B cell (primary cell): ENCODE results near the gene RAPH1. TPM values are rescaled to one million over a fixed set of nuclear protein-coding genes. Genes with fewer than 3 reads are reported as not detected.
"Not testable (repeated sequence)": the region's sequence is repeated elsewhere in the genome, so short reads cannot be mapped to it uniquely, and the experiment has no call there.

Experiments
- ATAC-seq: fragments of 200-7000 bp; cut with Tn5 transposase; one replicate; pipeline ENCODE4 v1.10.0; 2021; ENCODE audit warnings: low read depth, mild to moderate bottlenecking, moderate number of reproducible peaks, moderate library complexity
- CTCF ChIA-PET: fragments of 350-600 bp; sonication (Branson Sonifier 250); formaldehyde crosslinking; loops from one replicate; lab custom pipeline; 2021; ENCODE audit warnings: antibody characterized with exemption, inconsistent platforms; lab: Charles Lee
- POLR2A ChIA-PET: fragments of 350-600 bp; sonication (Branson Sonifier 250); formaldehyde crosslinking; loops from one replicate; lab custom pipeline; 2021; ENCODE audit warnings: antibody characterized with exemption; lab: Charles Lee
- DNase-seq: peaks from one replicate; pipeline ENCODE4 v3.0.0; 2013
- H2AFZ ChIP-seq: 2 replicates; pipeline ENCODE4 v1.6.1; 2012; ENCODE audit warnings: mild to moderate bottlenecking, low read depth, low read length; ENCODE audit not compliant: insufficient read depth, poor library complexity, severe bottlenecking
- H3K27ac ChIP-seq, 2 donors: 1 replicate in 1 of 2; 2 replicates in 1 of 2; pipeline ENCODE4 v1.5.1; 2012 to 2013; ENCODE audit warnings: low read length in 2 of 2, mild to moderate bottlenecking in 2 of 2, moderate library complexity in 1 of 2
- H3K27me3 ChIP-seq, 4 experiments: fragments of 200-600 bp in 1 of 4; sonication (generic) in 1 of 4; replicated peaks in 1 of 4; 1 replicate in 2 of 4; 2 replicates in 2 of 4; pipeline versions ENCODE4 v1.6.1 to v1.7.0; 2013 to 2016; ENCODE audit warnings: low read length in 3 of 4, mild to moderate bottlenecking in 2 of 4, mixed read lengths in 1 of 4, moderate library complexity in 1 of 4; ENCODE audit not compliant: insufficient read depth in 4 of 4, control insufficient read depth in 3 of 4; ENCODE audit errors: control extremely low read depth in 1 of 4
- H3K36me3 ChIP-seq, 2 experiments: replicated peaks in 1 of 2; 1 replicate in 1 of 2; 2 replicates in 1 of 2; pipeline versions ENCODE4 v1.6.1 to v1.7.1; 2013; ENCODE audit warnings: low read length in 1 of 2; ENCODE audit not compliant: insufficient read depth in 2 of 2, control insufficient read depth in 1 of 2; ENCODE audit errors: control extremely low read depth in 1 of 2, extremely low read depth in 1 of 2
- H3K4me1 ChIP-seq, 2 donors: fragments of 200-600 bp in 1 of 2; sonication (generic) in 1 of 2; 1 replicate in 1 of 2; 2 replicates in 1 of 2; pipeline versions ENCODE4 v1.5.1 to v1.6.1; 2013 to 2017; ENCODE audit warnings: low read length in 2 of 2; ENCODE audit not compliant: control insufficient read depth in 2 of 2, insufficient read depth in 2 of 2
- H3K4me2 ChIP-seq: replicated peaks from 2 replicates; pipeline ENCODE3; 2012; ENCODE audit warnings: mild to moderate bottlenecking, low read depth, low read length; ENCODE audit not compliant: poor library complexity, severe bottlenecking
- H3K4me3 ChIP-seq, 5 experiments: fragments of 200-600 bp in 1 of 5; sonication (generic) in 1 of 5; 1 replicate in 3 of 5; 2 replicates in 2 of 5; pipeline versions ENCODE4 v1.5.1 to v1.7.0; 2011 to 2016; ENCODE audit warnings: low read length in 4 of 5, mild to moderate bottlenecking in 4 of 5, low read depth in 2 of 5, control low read depth in 1 of 5, moderate library complexity in 1 of 5; ENCODE audit not compliant: insufficient read depth in 1 of 5; ENCODE audit errors: control extremely low read depth in 1 of 5, extremely low read depth in 1 of 5
- H3K79me2 ChIP-seq: fragments of 200-600 bp; sonication (generic); one replicate; pipeline ENCODE4 v1.6.0; 2016; ENCODE audit warnings: low read length; ENCODE audit not compliant: control insufficient read depth, insufficient read depth
- H3K9ac ChIP-seq: fragments of 200-600 bp; sonication (generic); 2 replicates; pipeline ENCODE4 v1.6.1; 2017; ENCODE audit warnings: mild to moderate bottlenecking, low read length, moderate library complexity
- H3K9me3 ChIP-seq, 3 donors: one replicate each; pipeline versions ENCODE4 v1.6.1 to v1.7.1; 2013; ENCODE audit warnings: low read length in 2 of 3; ENCODE audit not compliant: control insufficient read depth in 2 of 3, insufficient read depth in 1 of 3; ENCODE audit errors: control extremely low read depth in 1 of 3
- H4K20me1 ChIP-seq: 2 replicates; pipeline ENCODE4 v1.6.0; 2012; ENCODE audit warnings: mild to moderate bottlenecking, low read length; ENCODE audit not compliant: insufficient read depth, control insufficient read depth, poor library complexity, severe bottlenecking
- H3K27ac Mint-ChIP-seq: one replicate; pipeline ENCODE4 v1.8.0; 2021; ENCODE audit warnings: mixed read lengths
- H3K27me3 Mint-ChIP-seq: one replicate; pipeline ENCODE4 v1.8.0; 2021; ENCODE audit warnings: mixed read lengths
- H3K4me1 Mint-ChIP-seq: one replicate; pipeline ENCODE4 v1.8.0; 2021; ENCODE audit warnings: mixed read lengths
- H3K4me3 Mint-ChIP-seq: one replicate; pipeline ENCODE4 v1.8.0; 2021; ENCODE audit warnings: mixed read lengths
- H3K9me3 Mint-ChIP-seq: one replicate; pipeline ENCODE4 v1.8.0; 2022; ENCODE audit warnings: mixed read lengths; ENCODE audit not compliant: insufficient read depth
- CTCF ChIP-seq: fragments of 200-600 bp; IDR thresholded peaks from one replicate; pipeline ENCODE4 v1.8.0; 2022; ENCODE audit warnings: antibody characterized with exemption, mild to moderate bottlenecking
- EZH2 ChIP-seq: IDR thresholded peaks from 2 replicates; pipeline ENCODE4 v1.6.1; 2012; ENCODE audit warnings: borderline replicate concordance, low read depth, mild to moderate bottlenecking, moderate library complexity, low read length; ENCODE audit not compliant: insufficient read depth, poor library complexity, severe bottlenecking
- WGBS: methylation state at CpG from one replicate; pipeline ENCODE4 v1.1.5; 2013; ENCODE audit warnings: missing lambda C conversion rate; ENCODE audit not compliant: insufficient coverage; 5-methylcytosine and 5-hydroxymethylcytosine counted together
- intact Hi-C: fragments of 100-400 bp; cut with micrococcal nuclease; formaldehyde crosslinking; loops from one replicate; pipeline ENCODE4 v1.10.0; 2022
- polyA plus RNA-seq: library from polyadenylated mRNA; depleted of rRNA; stranded (reverse); fragments of >200 nt; gene quantifications from 2 replicates; pipeline ENCODE4 v1.2.3, GENCODE V29; 2012
- total RNA-seq, 2 donors: library from RNA; stranded (reverse); fragments of 120-200 nt in 1 of 2; gene quantifications; 1 replicate in 1 of 2; 2 replicates in 1 of 2; pipeline versions ENCODE4 v1.2.3 to v1.2.4, GENCODE V29; 2013 to 2022

The RAPH1 gene
- total and polyA plus RNA-seq, 2 donors (not counting 1 experiment from before 2014, with no cell fraction given) = 0.13 TPM; not detected in 1

GRCh38 chr2:203376173-203376572, 158.9 kb downstream of the RAPH1 start:
- intact Hi-C loops = no loop called here
- POLR2A ChIA-PET = no interaction called here

GRCh38 chr2:203372706-203373105, 162.4 kb downstream of the RAPH1 start:
- POLR2A ChIA-PET, H2AFZ ChIP-seq, DNase-seq, H3K4me3 Mint-ChIP-seq, H3K4me1 ChIP-seq, H3K79me2 ChIP-seq, H3K36me3 ChIP-seq, H3K4me2 ChIP-seq, intact Hi-C loops, H3K4me1 Mint-ChIP-seq, H3K27me3 ChIP-seq, H4K20me1 ChIP-seq, CTCF ChIA-PET, H3K27ac ChIP-seq, ATAC-seq, H3K9me3 Mint-ChIP-seq, H3K27me3 Mint-ChIP-seq, H3K4me3 ChIP-seq, H3K9me3 ChIP-seq, H3K27ac Mint-ChIP-seq, H3K9ac ChIP-seq: not testable (repeated sequence)
- WGBS = 89% methylated on average over 12 of the region's 31 CpGs

More at GRCh38 chr2:203376173-203376572, 158.9 kb downstream of the RAPH1 start:
- no peak for DNase-seq
- no peaks in the 10 kb centered on the region for H3K4me1 Mint-ChIP-seq
- H4K20me1 ChIP-seq = no peaks in the 10 kb centered on the region
- H3K79me2 ChIP-seq = no peaks in the 10 kb centered on the region
- H3K4me3 Mint-ChIP-seq = no peak overlapping the region
- no peak overlapping the region for H3K9ac ChIP-seq
- H3K4me2 ChIP-seq = no peak overlapping the region
- H3K4me1 ChIP-seq = no peaks in the 10 kb centered on the region
- no peak overlapping the region for H2AFZ ChIP-seq
- peaks cover 0 to 1% of the 10 kb centered on the region in 2 experiments for H3K36me3 ChIP-seq
- ATAC-seq = no peak
- H3K27me3 ChIP-seq = no peaks in the 10 kb centered on the region
- TF ChIP-seq CTCF = no peak
- no peak for TF ChIP-seq EZH2
- H3K27me3 Mint-ChIP-seq = no peaks in the 10 kb centered on the region
- H3K9me3 ChIP-seq = peaks cover 0 to 3% (median 0%) of the 10 kb centered on the region in 3 donors
- no peak overlapping the region for H3K27ac ChIP-seq
- H3K27ac Mint-ChIP-seq = no peak overlapping the region
- CTCF ChIA-PET = no interaction called here
- H3K4me3 ChIP-seq = no peak overlapping the region
- no peaks in the 10 kb centered on the region for H3K9me3 Mint-ChIP-seq
